ENCODE data around the gene CFD.

GRCh38 chr19:848386-848921, 11.0 kb upstream of the CFD start:
- no peak for TF ChIP-seq CTCF (conservative IDR thresholded peaks at IDR 0.05)
- TF ChIP-seq EZH2 (IDR thresholded peaks at IDR 0.05; ENCODE audit: low read depth), result no peak
